GM10248 (cell line): ENCODE data around the gene NOB1.
"Not testable (repeated sequence)": the region's sequence is repeated elsewhere in the genome, so short reads cannot be mapped to it uniquely, and the experiment has no call there.

ENCODE experiments used
- CTCF ChIA-PET: fragments of 300-600 bp; sonication (Branson Sonifier 250); formaldehyde crosslinking; extraction: SDS; loops from one replicate; lab custom pipeline; 2021; ENCODE audit warnings: antibody characterized with exemption; lab: Yijun Ruan, JAX
- POLR2A ChIA-PET: fragments of 350-650 bp; sonication (Branson Sonifier 250); formaldehyde crosslinking; extraction: SDS; loops from one replicate; lab custom pipeline; 2020; ENCODE audit warnings: antibody characterized with exemption; lab: Yijun Ruan, JAX
- DNase-seq: peaks from one replicate; pipeline ENCODE4 v3.0.0; 2012; ENCODE audit errors: extremely low spot score
- TF ChIP-seq, protein P1 (sequence below): IDR thresholded peaks from 2 replicates; pipeline ENCODE4 v1.5.1; 2012; ENCODE audit warnings: mild to moderate bottlenecking, low read depth; ENCODE audit errors: extremely low read depth, missing control alignments, control extremely low read depth

The NOB1 gene

DNA sequence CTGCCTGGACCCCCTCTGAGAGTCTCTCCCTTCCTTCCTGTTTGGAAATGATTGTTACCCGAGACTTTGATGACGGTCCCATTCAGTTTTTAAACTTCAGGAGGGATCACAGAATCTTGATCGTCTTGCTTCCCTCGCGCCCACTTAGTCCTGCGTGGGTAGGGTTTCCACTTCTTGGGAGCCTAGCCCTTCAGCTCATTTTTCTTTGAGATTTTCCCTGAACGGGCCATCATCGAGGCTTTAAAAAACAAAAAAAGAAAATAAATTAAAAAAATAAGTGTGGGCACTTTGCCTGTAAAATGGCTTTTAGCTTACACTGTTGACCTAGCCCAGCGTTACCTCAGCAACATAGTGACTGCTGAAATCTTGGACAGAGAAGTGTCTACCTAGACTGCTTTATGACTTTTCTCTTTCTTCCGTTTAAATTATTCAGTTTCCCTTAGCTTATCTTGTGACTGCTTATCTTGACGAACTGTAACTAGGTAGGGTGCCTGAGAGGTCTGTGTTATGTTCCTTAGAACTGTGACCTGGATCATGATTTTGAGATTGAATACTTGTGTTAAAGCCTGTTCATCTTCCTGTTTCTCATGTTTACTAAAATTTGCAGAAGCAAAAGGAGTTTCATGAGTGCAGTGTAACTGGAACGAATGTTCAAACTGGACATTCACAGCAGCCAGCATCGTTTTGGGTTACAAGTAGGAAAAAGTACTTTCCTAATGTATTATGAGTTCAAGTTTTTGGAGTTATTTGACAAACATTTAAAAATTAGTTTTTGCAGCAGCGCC lies 8.3 kb upstream of the NOB1 start:
- TF ChIP-seq, protein P1, sequence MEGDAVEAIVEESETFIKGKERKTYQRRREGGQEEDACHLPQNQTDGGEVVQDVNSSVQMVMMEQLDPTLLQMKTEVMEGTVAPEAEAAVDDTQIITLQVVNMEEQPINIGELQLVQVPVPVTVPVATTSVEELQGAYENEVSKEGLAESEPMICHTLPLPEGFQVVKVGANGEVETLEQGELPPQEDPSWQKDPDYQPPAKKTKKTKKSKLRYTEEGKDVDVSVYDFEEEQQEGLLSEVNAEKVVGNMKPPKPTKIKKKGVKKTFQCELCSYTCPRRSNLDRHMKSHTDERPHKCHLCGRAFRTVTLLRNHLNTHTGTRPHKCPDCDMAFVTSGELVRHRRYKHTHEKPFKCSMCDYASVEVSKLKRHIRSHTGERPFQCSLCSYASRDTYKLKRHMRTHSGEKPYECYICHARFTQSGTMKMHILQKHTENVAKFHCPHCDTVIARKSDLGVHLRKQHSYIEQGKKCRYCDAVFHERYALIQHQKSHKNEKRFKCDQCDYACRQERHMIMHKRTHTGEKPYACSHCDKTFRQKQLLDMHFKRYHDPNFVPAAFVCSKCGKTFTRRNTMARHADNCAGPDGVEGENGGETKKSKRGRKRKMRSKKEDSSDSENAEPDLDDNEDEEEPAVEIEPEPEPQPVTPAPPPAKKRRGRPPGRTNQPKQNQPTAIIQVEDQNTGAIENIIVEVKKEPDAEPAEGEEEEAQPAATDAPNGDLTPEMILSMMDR = no peak
- no peak for DNase-seq
- ChIA-PET POLR2A (interaction anchor here (0.6 kb wide), 1 partner anchor 691 kb away, joined by 4 read pairs; the partner anchor contains the start of gene FCSK), CTCF (interaction anchor here (0.8 to 2.7 kb wide), 3 partner anchors 9 to 53 kb away, joined by 3 to 14 read pairs (median 4); partner anchors contain the start of gene NOB1)

DNA sequence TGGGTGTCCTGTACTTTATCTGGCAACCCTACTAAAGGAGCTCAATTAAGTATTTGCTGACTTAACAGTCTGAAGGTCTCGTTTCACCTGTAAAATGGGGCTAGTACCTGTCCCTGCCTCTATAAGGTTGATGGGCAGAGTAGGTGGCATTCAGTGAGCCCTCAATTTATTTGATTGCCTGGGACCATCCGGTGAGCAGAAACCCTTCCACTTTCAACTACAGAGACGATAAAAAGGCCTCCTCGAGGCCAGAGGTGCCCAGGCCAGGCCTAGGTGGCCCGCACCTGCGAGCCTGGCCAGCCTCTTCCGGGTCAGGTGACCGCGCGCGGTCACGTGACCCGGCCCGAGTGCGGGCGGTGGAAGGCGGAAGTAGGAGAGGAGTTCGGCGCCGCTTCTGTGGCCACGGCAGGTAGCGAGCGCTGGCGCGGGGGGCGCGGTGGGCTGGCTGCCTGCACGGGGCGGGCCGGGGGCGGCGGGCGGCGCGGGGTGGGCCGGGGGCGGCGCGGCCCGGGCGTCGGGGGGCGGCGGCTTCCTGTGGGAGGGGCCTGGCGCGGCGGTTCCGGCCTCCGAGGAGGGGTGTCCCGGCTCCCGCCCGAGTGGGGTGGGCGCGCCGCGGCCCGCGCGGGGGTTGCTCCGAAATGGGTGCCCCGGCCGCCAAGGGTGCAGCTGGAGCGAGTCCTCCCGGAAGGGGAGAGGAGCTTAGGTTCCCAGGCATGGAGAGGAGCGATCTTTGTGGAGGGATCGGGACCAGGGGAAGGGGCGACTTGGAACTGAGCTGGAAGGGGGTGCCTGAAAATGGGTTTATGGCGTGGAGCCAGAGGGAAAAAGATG lies 7.5 kb upstream of the NOB1 start, which contains the start of gene WWP2:
Gene WWP2, plus strand, starts transcription at position 350 of the 831 bp plus-strand sequence. CDS start 24,679 bp downstream, outside the sequence.
- ChIA-PET POLR2A (interaction anchor here (0.5 to 0.6 kb wide), 2 partner anchors 50 to 692 kb away, joined by 4 read pairs; partner anchors contain the start of gene FCSK), CTCF (interaction anchor here (0.8 to 2.7 kb wide), 3 partner anchors 8 to 52 kb away, joined by 3 to 14 read pairs (median 4); partner anchors contain the start of gene NOB1)
- DNase-seq = peak; percentile 89
- TF ChIP-seq, protein P1 = no peak

DNA sequence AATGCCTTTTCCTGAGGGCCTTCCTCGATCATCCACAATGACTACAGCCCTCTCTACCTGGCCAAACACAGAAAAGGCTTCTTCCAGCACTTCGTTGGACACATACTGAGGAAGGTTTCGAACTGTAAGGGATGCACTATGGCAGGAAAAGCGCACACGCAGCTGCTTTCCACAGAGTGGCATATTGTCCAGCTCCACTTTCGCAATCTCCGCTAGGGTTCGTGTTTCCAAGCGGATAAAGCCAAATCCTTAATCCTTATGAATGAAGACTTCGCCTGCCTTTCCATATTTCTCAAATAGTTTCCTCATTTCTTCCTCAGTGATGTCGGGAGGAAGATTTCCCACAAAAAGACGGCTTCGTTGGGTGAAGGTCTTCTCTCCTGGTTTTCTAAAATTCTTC lies 2.6 kb upstream of the NOB1 start:
- DNase-seq, CTCF ChIA-PET: not testable (repeated sequence)
- POLR2A ChIA-PET = interaction anchor here (0.6 kb wide), 1 partner anchor 20 kb away, joined by 3 read pairs; no protein-coding TSS in a partner anchor

DNA sequence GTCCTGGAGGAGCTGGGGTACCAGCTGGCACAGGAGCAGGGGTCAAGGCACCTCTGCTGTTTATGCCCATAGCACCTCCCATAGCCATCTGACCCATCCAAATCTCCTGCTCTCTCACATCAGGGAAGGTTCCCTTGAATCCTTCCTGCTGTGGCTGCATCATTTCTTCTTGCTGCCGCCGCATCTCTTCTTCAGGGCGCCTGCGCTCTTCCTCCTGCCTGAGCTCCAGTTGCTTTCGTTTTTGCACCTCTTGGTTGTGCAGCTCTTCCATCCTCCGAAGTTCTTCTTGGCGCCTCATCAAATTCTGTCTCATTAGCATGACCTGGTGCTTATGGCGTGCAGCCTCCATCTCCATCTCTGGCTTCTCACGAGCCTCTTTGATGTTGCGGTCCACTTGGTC lies 2.0 kb upstream of the NOB1 start:
- DNase-seq = no peak
- POLR2A ChIA-PET = interaction anchor here (0.6 kb wide), 1 partner anchor 19 kb away, joined by 3 read pairs; no protein-coding TSS in a partner anchor
- CTCF ChIA-PET = no interaction called here
- TF ChIP-seq, protein P1 = no peak

DNA sequence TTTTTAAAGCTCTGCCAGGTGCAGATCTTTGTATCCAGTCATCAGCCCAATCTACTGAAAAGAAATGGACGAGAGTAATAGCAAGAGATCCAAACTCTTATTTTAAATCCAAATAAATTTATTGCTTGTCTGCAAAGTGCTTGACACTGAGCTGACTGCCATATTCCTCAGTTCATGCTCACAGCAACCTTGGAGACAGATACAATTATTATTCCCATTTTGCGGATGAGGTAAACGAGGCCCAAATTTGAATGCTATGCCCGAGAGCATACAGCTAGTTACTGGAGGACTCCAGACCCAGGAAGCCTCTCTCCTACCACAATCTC lies 620 bp downstream of the NOB1 start:
- ChIA-PET CTCF (interaction anchor here (0.7 to 3.1 kb wide), 47 partner anchors 8 to 448 kb away, joined by 3 to 49 read pairs (median 4); partner anchors contain the start of genes NQO1 and PDF), POLR2A (interaction anchor here (0.6 to 0.8 kb wide), 2 partner anchors 13 to 15 kb away, joined by 3 to 4 read pairs; no protein-coding TSS in a partner anchor)

DNA sequence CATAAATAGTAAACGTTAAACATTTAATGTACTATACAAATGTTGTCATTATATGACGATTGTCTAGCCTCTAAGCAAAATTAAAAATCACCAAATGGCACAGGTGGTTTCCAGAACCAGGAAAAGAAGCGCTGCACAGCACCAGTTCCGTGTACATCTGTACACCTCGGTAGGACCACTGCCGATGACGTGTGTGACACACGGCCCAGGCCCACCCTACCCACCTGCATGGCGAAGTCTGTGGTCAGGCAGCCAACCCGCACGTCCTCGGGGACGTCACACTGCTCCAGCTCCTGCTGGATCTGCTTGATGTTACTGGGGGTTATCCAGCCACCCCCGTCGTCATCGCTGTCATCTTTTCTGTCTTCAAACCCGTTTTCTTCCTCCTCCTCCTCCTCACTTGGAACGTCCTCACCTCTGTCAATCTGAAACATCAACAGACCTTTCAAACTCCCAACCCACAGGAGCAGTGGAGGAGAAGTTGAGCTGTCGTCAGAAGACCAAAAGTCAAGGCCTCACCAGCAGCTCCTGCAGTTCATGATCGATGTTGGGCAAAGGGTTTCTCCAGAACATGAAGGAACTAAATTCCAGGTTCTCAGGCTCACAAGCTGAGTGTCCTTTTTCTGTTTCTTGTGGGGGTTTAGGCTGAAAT lies 5.9 kb downstream of the NOB1 start:
- POLR2A ChIA-PET = no interaction called here
- DNase-seq = no peak
- CTCF ChIA-PET = interaction anchor here (1.2 to 1.6 kb wide), 2 partner anchors 40 to 353 kb away, joined by 3 read pairs; no protein-coding TSS in a partner anchor
- TF ChIP-seq, protein P1 = no peak

More for the DNA sequence above, 620 bp downstream of the NOB1 start:
- TF ChIP-seq, protein P1 = no peak
- DNase-seq = no peak
